ENCODE results near the gene RXRA. TPM values are rescaled to one million over a fixed set of nuclear protein-coding genes. Genes with fewer than 3 reads are reported as not detected.
A peak's percentile ranks its signal among the peaks of the same experiment; 100 is the strongest.

Gene RXRA
- total RNA-seq, 4 donors from 2014 or later, result 17.1 to 84.6 (median 24.0) TPM

DNA sequence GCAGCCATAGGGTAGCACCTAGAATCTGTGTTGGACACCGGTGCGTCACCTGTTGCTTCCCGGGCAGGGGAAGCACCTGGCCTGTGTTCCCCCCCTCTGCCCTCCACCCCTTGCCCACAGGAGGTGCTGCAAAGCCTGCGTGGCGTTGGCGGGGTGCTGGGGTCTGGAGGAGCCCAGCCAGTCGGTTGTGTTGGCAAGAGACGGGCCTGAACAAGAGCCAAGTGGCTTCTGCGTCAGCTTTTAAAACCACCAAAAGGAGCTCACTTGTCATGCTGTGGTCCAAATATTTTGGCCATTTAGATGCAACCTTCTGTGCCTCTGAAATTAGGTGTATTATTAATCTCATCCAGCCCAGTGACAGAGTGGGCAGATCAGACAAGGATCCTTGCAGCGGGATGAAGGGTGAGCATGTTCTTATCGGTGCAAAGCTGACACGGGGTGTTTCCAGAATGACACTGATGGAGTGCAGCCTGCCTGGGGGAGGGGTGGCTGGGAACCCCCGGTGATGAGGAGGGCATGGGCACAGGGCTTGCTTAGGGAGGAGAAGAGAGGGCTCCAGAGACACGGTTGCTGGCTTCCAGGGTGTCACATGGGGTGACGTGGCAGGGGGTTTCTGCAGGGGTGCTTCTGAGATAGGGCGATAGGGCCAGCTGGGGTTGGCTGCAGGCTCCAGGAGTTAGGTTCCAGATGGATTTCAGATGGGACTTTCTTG is 9.7 kb upstream of the RXRA start:
- DNase-seq, result peak in 1 of 2 donors; percentile 56
- Histone ChIP-seq H3K27ac (no peak overlapping the region), H3K4me1 (peaks cover 0 to 9% of the 10 kb centered on the region in 2 donors), H3K4me3 (no peak overlapping the region), H3K27me3 (no peaks in the 10 kb centered on the region), H3K36me3 (no peaks in the 10 kb centered on the region), H3K9me3 (peaks cover 0 to 3% of the 10 kb centered on the region in 2 donors)
- TF ChIP-seq POLR2A (IDR thresholded peaks at IDR 0.05), result no peak
- TF ChIP-seq, protein P1, sequence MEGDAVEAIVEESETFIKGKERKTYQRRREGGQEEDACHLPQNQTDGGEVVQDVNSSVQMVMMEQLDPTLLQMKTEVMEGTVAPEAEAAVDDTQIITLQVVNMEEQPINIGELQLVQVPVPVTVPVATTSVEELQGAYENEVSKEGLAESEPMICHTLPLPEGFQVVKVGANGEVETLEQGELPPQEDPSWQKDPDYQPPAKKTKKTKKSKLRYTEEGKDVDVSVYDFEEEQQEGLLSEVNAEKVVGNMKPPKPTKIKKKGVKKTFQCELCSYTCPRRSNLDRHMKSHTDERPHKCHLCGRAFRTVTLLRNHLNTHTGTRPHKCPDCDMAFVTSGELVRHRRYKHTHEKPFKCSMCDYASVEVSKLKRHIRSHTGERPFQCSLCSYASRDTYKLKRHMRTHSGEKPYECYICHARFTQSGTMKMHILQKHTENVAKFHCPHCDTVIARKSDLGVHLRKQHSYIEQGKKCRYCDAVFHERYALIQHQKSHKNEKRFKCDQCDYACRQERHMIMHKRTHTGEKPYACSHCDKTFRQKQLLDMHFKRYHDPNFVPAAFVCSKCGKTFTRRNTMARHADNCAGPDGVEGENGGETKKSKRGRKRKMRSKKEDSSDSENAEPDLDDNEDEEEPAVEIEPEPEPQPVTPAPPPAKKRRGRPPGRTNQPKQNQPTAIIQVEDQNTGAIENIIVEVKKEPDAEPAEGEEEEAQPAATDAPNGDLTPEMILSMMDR (IDR thresholded peaks at IDR 0.05), result no peak
- intact Hi-C loops (cut with DNase I; ENCODE audit: low total_unique reads), result no loop called here

DNA sequence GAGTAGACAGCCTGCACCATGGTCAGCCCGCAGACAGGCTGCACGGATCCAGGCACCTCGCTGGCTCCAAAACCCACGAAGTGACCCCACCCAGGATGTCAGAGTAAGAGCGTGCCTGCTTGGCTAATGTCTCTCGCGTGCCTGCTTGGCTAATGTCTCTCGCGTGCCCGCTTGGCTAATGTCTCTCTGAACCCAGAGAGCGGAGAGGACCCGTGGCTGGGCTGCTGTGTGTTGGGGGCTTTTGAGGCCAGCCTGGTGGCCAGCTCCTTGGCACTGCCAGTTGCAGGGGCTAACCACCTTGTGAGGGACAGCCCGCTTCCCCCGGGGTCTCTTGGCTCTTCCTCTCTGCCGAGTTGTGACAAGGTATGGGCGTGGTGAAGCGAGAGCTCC is 8.9 kb upstream of the RXRA start:
- Histone ChIP-seq H3K27me3 (no peaks in the 10 kb centered on the region), H3K4me3 (no peak overlapping the region), H3K36me3 (no peaks in the 10 kb centered on the region), H3K9me3 (no peaks in the 10 kb centered on the region), H3K27ac (no peak overlapping the region), H3K4me1 (peaks cover 0 to 9% of the 10 kb centered on the region in 2 donors)
- intact Hi-C loops (cut with DNase I; ENCODE audit: low total_unique reads), result no loop called here
- TF ChIP-seq, protein P1 (IDR thresholded peaks at IDR 0.05), result no peak
- TF ChIP-seq POLR2A (IDR thresholded peaks at IDR 0.05), result no peak
- peak in 1 of 2 donors; percentile 14 for DNase-seq

DNA sequence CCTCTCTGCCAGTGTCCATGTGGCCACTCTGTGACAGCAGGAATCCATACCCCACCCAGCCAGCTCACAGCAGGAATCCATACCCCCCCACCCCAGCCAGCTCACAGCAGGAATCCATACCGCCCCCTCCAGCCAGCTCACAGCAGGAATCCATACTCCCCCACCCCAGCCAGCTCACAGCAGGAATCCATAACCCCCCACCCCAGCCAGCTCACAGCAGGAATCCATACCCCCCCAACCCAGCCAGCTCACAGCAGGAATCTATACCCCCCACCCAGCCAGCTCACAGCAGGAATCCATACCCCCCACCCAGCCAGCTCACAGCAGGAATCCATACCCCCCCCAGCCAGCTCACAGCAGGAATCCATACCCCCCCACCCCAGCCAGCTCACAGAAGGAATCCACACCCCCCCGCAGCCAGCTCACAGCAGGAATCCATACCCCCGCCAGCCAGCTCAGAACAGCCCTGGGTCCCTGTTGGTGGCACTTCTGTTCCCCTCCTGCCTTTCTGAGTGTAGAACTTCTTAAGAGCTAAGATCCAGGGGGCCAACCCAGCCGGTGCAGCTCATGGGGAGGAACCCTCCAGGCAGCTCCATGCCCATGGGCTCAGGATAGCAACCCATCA is 8.4 kb upstream of the RXRA start:
- peak in 1 of 2 donors; percentile 14 for DNase-seq

DNA sequence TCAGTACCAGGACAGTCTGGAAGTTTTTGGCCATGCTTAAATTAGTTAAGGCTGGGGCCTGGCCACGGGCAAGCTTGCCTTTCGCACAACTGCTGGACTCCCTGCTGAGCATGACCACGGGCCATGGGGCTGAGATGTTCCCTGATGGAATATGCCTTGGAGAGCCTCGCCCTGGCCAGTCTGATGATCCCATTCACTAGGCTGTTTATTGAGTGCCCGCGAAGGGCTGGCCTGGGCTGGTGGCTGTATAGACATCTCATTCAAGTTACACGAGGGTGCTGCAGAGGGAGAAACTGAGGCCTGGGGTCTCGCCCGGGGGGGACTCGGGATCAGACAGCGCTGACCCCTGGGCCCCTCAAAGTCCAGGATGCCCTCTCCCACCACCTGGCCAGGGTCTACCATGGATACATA is 7.8 kb upstream of the RXRA start:
- H3K27ac ChIP-seq, result no peak overlapping the region

More for the DNA sequence above, 8.4 kb upstream of the RXRA start:
- Histone ChIP-seq H3K9me3 (no peaks in the 10 kb centered on the region), H3K4me1 (peaks cover 0 to 9% of the 10 kb centered on the region in 2 donors), H3K4me3 (no peak overlapping the region), H3K36me3 (no peaks in the 10 kb centered on the region), H3K27ac (no peak overlapping the region), H3K27me3 (no peaks in the 10 kb centered on the region)
- intact Hi-C loops (cut with DNase I; ENCODE audit: low total_unique reads), result no loop called here
- TF ChIP-seq, protein P1 (IDR thresholded peaks at IDR 0.05), result no peak
- TF ChIP-seq POLR2A (IDR thresholded peaks at IDR 0.05), result no peak

DNA sequence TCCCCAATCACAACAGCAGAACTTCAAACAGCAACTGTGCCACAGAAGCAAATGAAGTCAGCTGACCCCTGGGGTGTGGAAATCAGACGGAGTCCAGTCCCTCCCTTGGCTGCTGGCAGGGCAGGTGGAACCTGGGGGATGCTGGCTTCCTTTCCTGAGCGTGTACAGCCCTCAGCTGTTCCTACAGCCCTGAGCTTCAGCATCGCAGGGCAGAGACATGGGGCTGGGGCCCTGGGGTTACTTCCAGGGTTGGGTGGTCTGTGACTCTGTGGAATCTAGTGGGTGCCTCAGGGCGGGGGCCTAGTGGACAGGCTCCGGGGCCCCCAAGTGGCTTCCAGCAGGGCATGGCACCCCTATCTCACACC is 7.3 kb upstream of the RXRA start:
- H3K4me1 ChIP-seq, result peaks cover 0 to 9% of the 10 kb centered on the region in 2 donors
- TF ChIP-seq POLR2A (IDR thresholded peaks at IDR 0.05), result no peak
- TF ChIP-seq, protein P1 (IDR thresholded peaks at IDR 0.05), result no peak
- no peak for DNase-seq
- no peak overlapping the region for H3K4me3 ChIP-seq
- no peaks in the 10 kb centered on the region for H3K9me3 ChIP-seq
- no peaks in the 10 kb centered on the region for H3K36me3 ChIP-seq
- H3K27ac ChIP-seq, result no peak overlapping the region
- H3K27me3 ChIP-seq, result no peaks in the 10 kb centered on the region
- intact Hi-C loops (cut with DNase I; ENCODE audit: low total_unique reads), result no loop called here

More for the DNA sequence above, 7.8 kb upstream of the RXRA start:
- no peak for TF ChIP-seq POLR2A (IDR thresholded peaks at IDR 0.05)
- TF ChIP-seq, protein P1 (IDR thresholded peaks at IDR 0.05), result no peak
- H3K9me3 ChIP-seq, result no peaks in the 10 kb centered on the region
- H3K4me1 ChIP-seq, result peaks cover 0 to 9% of the 10 kb centered on the region in 2 donors
- H3K27me3 ChIP-seq, result no peaks in the 10 kb centered on the region
- H3K36me3 ChIP-seq, result no peaks in the 10 kb centered on the region
- intact Hi-C loops (cut with DNase I; ENCODE audit: low total_unique reads), result no loop called here
- DNase-seq, result peak in 1 of 2 donors; percentile 10
- H3K4me3 ChIP-seq, result no peak overlapping the region
